GM15510 (cell line): ENCODE results near the gene PI4K2B.

Experiments used
- POLR2A ChIP-seq: IDR thresholded peaks from 3 replicates; pipeline ENCODE4 v1.6.1; 2011; ENCODE audit warnings: borderline replicate concordance; ENCODE audit not compliant: insufficient read length; ENCODE audit errors: extremely low read depth

Gene PI4K2B

GRCh38 chr4:25320773-25321172, 86.9 kb downstream of the PI4K2B start:
- no peak for TF ChIP-seq POLR2A

- TF ChIP-seq POLR2A, result no peak
Observed at GRCh38 chr4:25321703-25322102, 87.9 kb downstream of the PI4K2B start.
